Stimulated activated CD8-positive, alpha-beta memory T cell treated with anti-CD3 and anti-CD28 coated beads, Interleukin-7, amount 100 ng/mL, for 48 hours (primary cell): ENCODE measurements around the gene GOLGA8N.

Source experiments
- DNase-seq, 2 donors: peaks; one replicate each; pipeline ENCODE4 v3.0.0-alpha.2; 2020; ENCODE audit warnings: low read depth in 1 of 2; ENCODE audit errors: extremely low read depth in 1 of 2

The GOLGA8N gene

GRCh38 chr15:32649342-32649741 is 56.1 kb downstream of the GOLGA8N start:
- DNase-seq: no peak

DNA sequence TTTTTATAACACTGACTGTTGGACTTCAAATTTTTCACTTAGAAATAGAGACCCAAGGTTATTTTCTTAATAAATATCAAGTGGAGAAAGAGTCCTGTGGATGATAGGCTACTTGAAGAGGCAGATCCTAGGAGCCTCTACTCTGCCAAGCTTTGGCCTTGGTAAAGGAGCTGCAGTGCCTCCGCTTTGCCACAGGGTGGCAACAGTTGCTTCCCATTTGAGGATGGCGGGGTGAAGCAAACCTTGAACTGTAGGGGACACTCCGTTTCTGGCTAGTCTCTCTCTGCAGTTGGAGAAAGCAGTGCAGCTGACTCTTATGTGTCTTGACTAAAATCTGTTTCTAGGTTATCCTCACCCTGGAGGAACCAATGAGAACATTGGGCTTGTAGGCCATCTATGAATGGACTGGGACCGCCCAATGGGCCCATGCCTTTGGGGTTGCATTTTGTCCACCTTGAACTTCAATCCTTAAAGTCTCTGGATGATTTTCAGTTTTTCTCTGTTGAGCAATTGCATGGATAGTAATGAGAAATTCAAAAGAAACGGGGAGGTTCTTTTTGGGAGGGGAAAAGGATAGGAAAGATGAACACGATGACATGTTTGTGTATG is 58.1 kb downstream of the GOLGA8N start:
- peak in 1 of 2 donors; percentile 11 for DNase-seq

- no peak for DNase-seq
Measured at GRCh38 chr15:32652178-32652577, 58.9 kb downstream of the GOLGA8N start.

DNA sequence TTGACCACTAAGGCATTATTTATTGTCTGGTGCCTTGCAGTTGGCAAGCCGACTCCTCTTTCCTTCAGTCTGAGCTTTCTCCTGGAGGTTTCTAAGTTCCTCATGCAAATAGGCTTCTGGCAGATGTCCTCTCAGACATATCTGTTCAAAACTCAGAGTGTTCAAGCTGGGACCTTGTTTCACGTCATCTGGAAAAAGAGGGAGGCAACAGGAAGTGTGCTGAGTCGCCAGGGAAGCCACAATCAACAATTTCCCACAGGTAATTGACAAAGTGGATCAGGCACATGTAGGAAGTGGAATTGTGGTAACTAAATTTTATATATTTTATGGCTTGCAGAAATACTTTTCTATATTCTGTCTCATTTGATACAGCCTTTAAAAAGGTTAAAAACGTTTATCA is 62.8 kb downstream of the GOLGA8N start:
- no peak for DNase-seq

DNA sequence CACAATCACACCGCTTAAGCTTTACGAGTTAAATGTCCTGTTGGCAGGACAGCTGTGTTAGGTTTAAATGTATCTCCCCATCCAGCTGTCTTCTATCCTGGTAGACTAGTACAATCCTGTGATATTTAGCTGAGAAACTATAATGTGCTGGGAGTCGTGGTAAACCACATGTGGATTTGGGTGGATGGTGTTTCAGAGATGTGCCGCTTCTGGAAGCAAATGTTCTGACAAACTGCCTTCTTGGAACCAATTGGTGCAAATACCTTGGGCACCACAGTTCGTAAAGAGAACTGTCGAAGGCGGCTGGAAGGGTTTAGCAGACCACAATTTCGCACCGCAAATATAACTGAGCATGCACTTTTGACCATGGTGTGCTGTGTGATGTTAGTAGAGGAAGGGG is 63.2 kb downstream of the GOLGA8N start:
- DNase-seq: no peak
